ENCODE data around the gene SLC28A1.

The SLC28A1 gene

GRCh38 chr15:84857418-84858004 is 27.0 kb upstream of the SLC28A1 start:
- no peak for DNase-seq (ENCODE audit: low read depth)
- TF ChIP-seq POLR2A (IDR thresholded peaks at IDR 0.05; ENCODE audit: extremely low read depth, insufficient read length), result no peak
- TF ChIP-seq CTCF (IDR thresholded peaks at IDR 0.05; ENCODE audit: low read depth, low read length), result no peak
- no peak for TF ChIP-seq MYC (IDR thresholded peaks at IDR 0.05; ENCODE audit: low read depth, low read length)
- no peak for TF ChIP-seq MAX (IDR thresholded peaks at IDR 0.05; ENCODE audit: low read depth, low read length)
- no peak overlapping the region for H3K4me3 ChIP-seq (ENCODE audit: low read depth, low read length)

GRCh38 chr15:84858231-84858630 is 26.2 kb upstream of the SLC28A1 start:
- TF ChIP-seq MYC (IDR thresholded peaks at IDR 0.05; ENCODE audit: low read depth, low read length), result no peak
- TF ChIP-seq POLR2A (IDR thresholded peaks at IDR 0.05; ENCODE audit: extremely low read depth, insufficient read length), result no peak
- no peak for TF ChIP-seq CTCF (IDR thresholded peaks at IDR 0.05; ENCODE audit: low read depth, low read length)
- TF ChIP-seq MAX (IDR thresholded peaks at IDR 0.05; ENCODE audit: low read depth, low read length), result no peak
- no peak for DNase-seq (ENCODE audit: low read depth)

GRCh38 chr15:84859144-84859543 is 25.3 kb upstream of the SLC28A1 start:
- no peak overlapping the region for H3K4me3 ChIP-seq (ENCODE audit: low read depth, low read length)
- no peak for DNase-seq (ENCODE audit: low read depth)
- TF ChIP-seq POLR2A (IDR thresholded peaks at IDR 0.05; ENCODE audit: extremely low read depth, insufficient read length), result no peak
- no peak for TF ChIP-seq MAX (IDR thresholded peaks at IDR 0.05; ENCODE audit: low read depth, low read length)
- no peak for TF ChIP-seq MYC (IDR thresholded peaks at IDR 0.05; ENCODE audit: low read depth, low read length)
- TF ChIP-seq CTCF (IDR thresholded peaks at IDR 0.05; ENCODE audit: low read depth, low read length), result no peak

More at GRCh38 chr15:84858231-84858630, 26.2 kb upstream of the SLC28A1 start:
- H3K4me3 ChIP-seq (ENCODE audit: low read depth, low read length), result no peak overlapping the region

- H3K4me3 ChIP-seq (ENCODE audit: low read depth, low read length), result no peak overlapping the region
- no peak for DNase-seq (ENCODE audit: low read depth)
- TF ChIP-seq POLR2A (IDR thresholded peaks at IDR 0.05; ENCODE audit: extremely low read depth, insufficient read length), result no peak
- no peak for TF ChIP-seq MAX (IDR thresholded peaks at IDR 0.05; ENCODE audit: low read depth, low read length)
- TF ChIP-seq MYC (IDR thresholded peaks at IDR 0.05; ENCODE audit: low read depth, low read length), result no peak
- TF ChIP-seq CTCF (IDR thresholded peaks at IDR 0.05; ENCODE audit: low read depth, low read length), result no peak
Observed at GRCh38 chr15:84859651-84860050, 24.8 kb upstream of the SLC28A1 start.

GRCh38 chr15:84861781-84862180 is 22.7 kb upstream of the SLC28A1 start:
- no peak overlapping the region for H3K4me3 ChIP-seq (ENCODE audit: low read depth, low read length)
- no peak for DNase-seq (ENCODE audit: low read depth)
- TF ChIP-seq MAX (IDR thresholded peaks at IDR 0.05; ENCODE audit: low read depth, low read length) (no peak), POLR2A (IDR thresholded peaks at IDR 0.05; ENCODE audit: extremely low read depth, insufficient read length) (no peak), MYC (IDR thresholded peaks at IDR 0.05; ENCODE audit: low read depth, low read length) (no peak), CTCF (IDR thresholded peaks at IDR 0.05; ENCODE audit: low read depth, low read length) (no peak)
